ENCODE results near the gene GLOD5. TPM values are rescaled to one million over a fixed set of nuclear protein-coding genes. Genes with fewer than 3 reads are reported as not detected.

GLOD5 gene
- total and polyA plus RNA-seq, 9 of the 15 experiments (the other 6 are each of a cell fraction or from before 2014, with no cell fraction given), result 0.27 to 4.4 (median 2.2) TPM

DNA sequence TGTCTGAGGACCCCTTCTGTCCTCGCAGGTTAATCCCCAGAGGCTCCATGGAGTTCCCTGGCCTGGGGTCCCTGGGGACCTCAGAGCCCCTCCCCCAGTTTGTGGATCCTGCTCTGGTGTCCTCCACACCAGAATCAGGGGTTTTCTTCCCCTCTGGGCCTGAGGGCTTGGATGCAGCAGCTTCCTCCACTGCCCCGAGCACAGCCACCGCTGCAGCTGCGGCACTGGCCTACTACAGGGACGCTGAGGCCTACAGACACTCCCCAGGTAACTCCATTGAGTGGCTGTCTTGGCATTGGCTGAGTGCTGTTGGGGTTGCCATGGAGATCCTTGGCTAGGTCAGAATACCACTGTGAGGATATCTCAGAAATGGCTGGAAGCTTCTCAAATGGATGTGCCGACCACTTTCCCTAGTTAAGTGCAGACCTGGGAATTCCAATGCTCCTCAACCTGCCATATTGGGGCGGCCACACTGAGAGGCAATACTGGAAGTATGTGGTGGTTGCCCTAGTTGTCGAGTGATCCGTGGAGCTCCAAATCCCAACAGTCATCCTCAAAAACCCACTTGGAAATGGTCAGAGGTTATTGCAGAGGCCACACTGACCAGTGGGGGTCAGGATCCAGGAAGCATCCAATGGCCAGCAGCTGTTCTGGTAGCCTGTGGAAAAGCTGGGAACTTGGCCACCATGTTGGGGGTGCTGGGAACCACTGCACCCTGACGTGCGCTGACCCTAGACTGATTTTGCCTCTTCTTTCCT is 29.7 kb downstream of the GLOD5 start:
- no peak for TF ChIP-seq ZNF134 (CRISPR knock-in tag; conservative IDR thresholded peaks at IDR 0.05)
- TF ChIP-seq, protein P1, sequence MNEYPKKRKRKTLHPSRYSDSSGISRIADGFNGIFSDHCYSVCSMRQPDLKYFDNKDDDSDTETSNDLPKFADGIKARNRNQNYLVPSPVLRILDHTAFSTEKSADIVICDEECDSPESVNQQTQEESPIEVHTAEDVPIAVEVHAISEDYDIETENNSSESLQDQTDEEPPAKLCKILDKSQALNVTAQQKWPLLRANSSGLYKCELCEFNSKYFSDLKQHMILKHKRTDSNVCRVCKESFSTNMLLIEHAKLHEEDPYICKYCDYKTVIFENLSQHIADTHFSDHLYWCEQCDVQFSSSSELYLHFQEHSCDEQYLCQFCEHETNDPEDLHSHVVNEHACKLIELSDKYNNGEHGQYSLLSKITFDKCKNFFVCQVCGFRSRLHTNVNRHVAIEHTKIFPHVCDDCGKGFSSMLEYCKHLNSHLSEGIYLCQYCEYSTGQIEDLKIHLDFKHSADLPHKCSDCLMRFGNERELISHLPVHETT (CRISPR knock-in tag; conservative IDR thresholded peaks at IDR 0.05 in 1 of 2, IDR thresholded peaks at IDR 0.05 in 1 of 2), result no peak
- TF ChIP-seq POLR3A (IDR thresholded peaks at IDR 0.05; ENCODE audit: borderline replicate concordance, extremely low read depth, insufficient read depth, insufficient read length), result no peak
- TF ChIP-seq, protein P2, sequence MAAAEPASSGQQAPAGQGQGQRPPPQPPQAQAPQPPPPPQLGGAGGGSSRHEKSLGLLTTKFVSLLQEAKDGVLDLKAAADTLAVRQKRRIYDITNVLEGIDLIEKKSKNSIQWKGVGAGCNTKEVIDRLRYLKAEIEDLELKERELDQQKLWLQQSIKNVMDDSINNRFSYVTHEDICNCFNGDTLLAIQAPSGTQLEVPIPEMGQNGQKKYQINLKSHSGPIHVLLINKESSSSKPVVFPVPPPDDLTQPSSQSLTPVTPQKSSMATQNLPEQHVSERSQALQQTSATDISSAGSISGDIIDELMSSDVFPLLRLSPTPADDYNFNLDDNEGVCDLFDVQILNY (CRISPR knock-in tag; IDR thresholded peaks at IDR 0.05), result no peak
- TF ChIP-seq EGR1 (conservative IDR thresholded peaks at IDR 0.05), result no peak
- TF ChIP-seq KLF10 (CRISPR knock-in tag; IDR thresholded peaks at IDR 0.05), result no peak
- TF ChIP-seq FIP1L1 (IDR thresholded peaks at IDR 0.05; ENCODE audit: low read depth, low read length, poor library complexity, severe bottlenecking), result no peak
- TF ChIP-seq POLR2A (conservative IDR thresholded peaks at IDR 0.05), result no peak
- TF ChIP-seq ZFX (CRISPR knock-in tag; IDR thresholded peaks at IDR 0.05), result peak; percentile 62
- TF ChIP-seq, protein P3, sequence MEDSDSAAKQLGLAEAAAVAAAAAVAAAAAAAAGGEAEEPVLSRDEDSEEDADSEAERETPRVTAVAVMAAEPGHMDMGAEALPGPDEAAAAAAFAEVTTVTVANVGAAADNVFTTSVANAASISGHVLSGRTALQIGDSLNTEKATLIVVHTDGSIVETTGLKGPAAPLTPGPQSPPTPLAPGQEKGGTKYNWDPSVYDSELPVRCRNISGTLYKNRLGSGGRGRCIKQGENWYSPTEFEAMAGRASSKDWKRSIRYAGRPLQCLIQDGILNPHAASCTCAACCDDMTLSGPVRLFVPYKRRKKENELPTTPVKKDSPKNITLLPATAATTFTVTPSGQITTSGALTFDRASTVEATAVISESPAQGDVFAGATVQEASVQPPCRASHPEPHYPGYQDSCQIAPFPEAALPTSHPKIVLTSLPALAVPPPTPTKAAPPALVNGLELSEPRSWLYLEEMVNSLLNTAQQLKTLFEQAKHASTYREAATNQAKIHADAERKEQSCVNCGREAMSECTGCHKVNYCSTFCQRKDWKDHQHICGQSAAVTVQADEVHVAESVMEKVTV (CRISPR knock-in tag; IDR thresholded peaks at IDR 0.05), result no peak
- no peak for TF ChIP-seq PML (IDR thresholded peaks at IDR 0.05; ENCODE audit: low read length)
- no peak for TF ChIP-seq BRF1 (IDR thresholded peaks at IDR 0.05; ENCODE audit: borderline replicate concordance, extremely low read depth, insufficient read length)
- no peak for TF ChIP-seq SETDB1 (IDR thresholded peaks at IDR 0.05; ENCODE audit: low read length)
- TF ChIP-seq, protein P4, sequence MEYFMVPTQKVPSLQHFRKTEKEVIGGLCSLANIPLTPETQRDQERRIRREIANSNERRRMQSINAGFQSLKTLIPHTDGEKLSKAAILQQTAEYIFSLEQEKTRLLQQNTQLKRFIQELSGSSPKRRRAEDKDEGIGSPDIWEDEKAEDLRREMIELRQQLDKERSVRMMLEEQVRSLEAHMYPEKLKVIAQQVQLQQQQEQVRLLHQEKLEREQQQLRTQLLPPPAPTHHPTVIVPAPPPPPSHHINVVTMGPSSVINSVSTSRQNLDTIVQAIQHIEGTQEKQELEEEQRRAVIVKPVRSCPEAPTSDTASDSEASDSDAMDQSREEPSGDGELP (CRISPR knock-in tag; IDR thresholded peaks at IDR 0.05; ENCODE audit: borderline replicate concordance), result 0 out of 2 replicates have a peak, but pooled peaks have one; percentile 13
- TF ChIP-seq CHCHD3 (CRISPR knock-in tag; IDR thresholded peaks at IDR 0.05), result no peak
- Histone ChIP-seq H3K36me3 (ENCODE audit: control insufficient read depth, insufficient read depth, low read length) (peaks cover 66% of the 10 kb centered on the region), H3K9ac (ENCODE audit: insufficient read depth in 1 of 2, low read depth in 2 of 2, low read length in 2 of 2) (peak overlapping the region in 1 of 2 experiments; percentile 80; a peak in 2 of 4 replicates), H3K9me3 (replicated peaks; ENCODE audit: control insufficient read depth, insufficient read depth, low read depth, low read length) (no peaks in the 10 kb centered on the region), H3K79me2 (ENCODE audit: control insufficient read depth, insufficient read depth, low read length) (peaks cover 70% of the 10 kb centered on the region), H3K27me3 (ENCODE audit: control insufficient read depth in 2 of 2, insufficient read depth in 2 of 2, low read length in 2 of 2) (no peaks in the 10 kb centered on the region), H3K4me3 (no peak overlapping the region; the same call in 1 of the 2 replicates), H3K4me2 (ENCODE audit: insufficient read depth, low read length) (peak overlapping the region; percentile 53), H3K9me1 (ENCODE audit: control insufficient read depth, insufficient read depth, low read length) (no peaks in the 10 kb centered on the region), H3K27ac (ENCODE audit: extremely low read depth, low read depth, low read length) (peak overlapping the region; percentile 46; the same call in 1 of the 3 replicates), H3K4me1 (replicated peaks in 1 of 2; ENCODE audit: control insufficient read depth in 2 of 2, insufficient read depth in 2 of 2, low read length in 2 of 2) (peaks cover 50 to 64% of the 10 kb centered on the region in 2 experiments), H2AFZ (ENCODE audit: low read depth, low read length) (no peak overlapping the region), H4K20me1 (replicated peaks; ENCODE audit: control insufficient read depth, insufficient read depth, low read length) (peaks cover 4% of the 10 kb centered on the region; the same call in 1 of the 2 replicates)
- ATAC-seq, result no peak
- CTCF ChIA-PET (ENCODE audit: low intra/inter-chr PET ratio), result no interaction called here
- POLR2A ChIA-PET, result interaction anchor here (0.6 to 1.2 kb wide), 2 partner anchors 8 to 1232 kb away, joined by 3 to 4 read pairs; no protein-coding TSS in a partner anchor
- peak in 1 of 4 experiments; percentile 20 for DNase-seq (ENCODE audit: extremely low read depth in 1 of 4, low spot score in 3 of 4)
- no TSS peak for BruUV-seq (replicated peaks)
- intact Hi-C loops (cut with micrococcal nuclease), result no loop called here
- 89% methylated on average over 10 of the region's 11 CpGs for WGBS (ENCODE audit: insufficient coverage, low coverage, missing lambda C conversion rate)
- FAIRE-seq, result no peak
- in situ Hi-C loops (cut with MboI), result no loop called here
